DND-41 (cell line): Measurements from ENCODE around the gene RILPL2.
"Not testable (repeated sequence)": the region's sequence is repeated elsewhere in the genome, so short reads cannot be mapped to it uniquely, and the experiment has no call there.

ENCODE experiments used
- ATAC-seq: fragments of 200-7000 bp; cut with Tn5 transposase; 3 replicates; pipeline ENCODE4 v1.9.1; 2021; ENCODE audit warnings: low read depth; ENCODE audit not compliant: insufficient read depth
- DNase-seq: peaks from one replicate; pipeline ENCODE4 v3.0.0-alpha.2; 2020
- H2AFZ ChIP-seq: 2 replicates; pipeline ENCODE4 v1.6.0; 2012; ENCODE audit warnings: low read depth, low read length
- H3K27ac ChIP-seq: 2 replicates; pipeline ENCODE4 v1.5.1; 2012; ENCODE audit warnings: low read length, inconsistent platforms
- H3K27me3 ChIP-seq: fragments of 200-600 bp; sonication (generic); 2 replicates; pipeline ENCODE4 v1.6.0; 2012; ENCODE audit warnings: low read length, mild to moderate bottlenecking, inconsistent platforms; ENCODE audit not compliant: insufficient read depth, poor library complexity
- H3K36me3 ChIP-seq: 2 replicates; pipeline ENCODE4 v1.5.1; 2012; ENCODE audit warnings: low read length, inconsistent platforms; ENCODE audit not compliant: insufficient read depth
- H3K4me1 ChIP-seq: 2 replicates; pipeline ENCODE4 v1.5.1; 2012; ENCODE audit warnings: mild to moderate bottlenecking, low read length; ENCODE audit not compliant: insufficient read depth
- H3K4me2 ChIP-seq: 2 replicates; pipeline ENCODE4 v1.6.0; 2012; ENCODE audit warnings: mild to moderate bottlenecking, moderate library complexity, low read length, inconsistent platforms; ENCODE audit not compliant: insufficient read depth
- H3K4me3 ChIP-seq, 2 experiments: fragments of 200-600 bp in 1 of 2; shearing (Covaris generic) in 1 of 2; 2 replicates each; pipeline ENCODE4 v1.5.1; 2012 to 2016; ENCODE audit warnings: inconsistent platforms in 2 of 2, low read length in 2 of 2, mild to moderate bottlenecking in 2 of 2, low read depth in 1 of 2, moderate library complexity in 1 of 2
- H3K79me2 ChIP-seq: 2 replicates; pipeline ENCODE4 v1.6.0; 2012; ENCODE audit warnings: low read length, inconsistent platforms; ENCODE audit not compliant: insufficient read depth
- H3K9ac ChIP-seq: 2 replicates; pipeline ENCODE4 v1.6.0; 2012; ENCODE audit warnings: low read depth, mild to moderate bottlenecking, inconsistent platforms, low read length, moderate library complexity
- H3K9me3 ChIP-seq: 2 replicates; pipeline ENCODE4 v1.5.1; 2012; ENCODE audit warnings: low read length, moderate library complexity, mild to moderate bottlenecking, inconsistent platforms; ENCODE audit not compliant: insufficient read depth, severe bottlenecking
- H4K20me1 ChIP-seq: 2 replicates; pipeline ENCODE4 v1.6.0; 2012; ENCODE audit warnings: low read length; ENCODE audit not compliant: insufficient read depth
- EZH2 ChIP-seq: IDR thresholded peaks from 3 replicates; pipeline ENCODE4 v1.6.1; 2012; ENCODE audit warnings: borderline replicate concordance, low read depth, mild to moderate bottlenecking, moderate library complexity, low read length, inconsistent platforms; ENCODE audit not compliant: severe bottlenecking
- TF ChIP-seq, protein P1 (sequence below): IDR thresholded peaks from 2 replicates; pipeline ENCODE4 v1.5.1; 2012; ENCODE audit warnings: borderline replicate concordance, low read length, moderate library complexity, mild to moderate bottlenecking; ENCODE audit not compliant: poor library complexity, severe bottlenecking; ENCODE audit errors: extremely low read depth

RILPL2 gene

DNA sequence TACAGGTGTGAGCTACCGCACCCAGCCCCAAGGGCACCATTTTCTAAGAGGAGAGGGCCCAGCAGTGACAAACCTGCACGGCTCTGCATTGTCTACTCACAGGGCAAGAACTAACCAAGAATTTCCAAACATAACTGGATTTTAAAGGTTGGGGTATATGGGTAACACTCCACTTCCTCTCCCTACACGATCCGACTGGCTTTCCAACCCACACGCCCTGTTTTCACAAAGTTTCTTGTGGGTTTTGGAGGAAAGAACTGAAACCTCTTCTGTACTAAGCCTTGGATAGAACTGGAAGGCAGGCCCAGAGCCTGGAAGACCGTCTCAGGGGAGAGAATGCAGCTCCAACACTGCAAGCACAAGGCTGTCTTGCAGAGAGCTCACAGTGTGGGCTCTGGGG is 46.4 kb upstream of the RILPL2 start:
- Histone ChIP-seq H3K4me2 (no peak overlapping the region), H3K27ac (peak overlapping the region; percentile 17; the same call in 1 of the 2 replicates), H4K20me1 (no peaks in the 10 kb centered on the region), H3K27me3 (no peaks in the 10 kb centered on the region), H3K9ac (no peak overlapping the region), H3K9me3 (no peaks in the 10 kb centered on the region), H3K4me3 (no peak overlapping the region), H3K79me2 (no peaks in the 10 kb centered on the region), H3K4me1 (peaks cover 17% of the 10 kb centered on the region), H2AFZ (no peak overlapping the region), H3K36me3 (0 out of 2 replicates have a peak, but pooled peaks cover 5% of the 10 kb centered on the region)
- no peak for TF ChIP-seq EZH2
- TF ChIP-seq, protein P1, sequence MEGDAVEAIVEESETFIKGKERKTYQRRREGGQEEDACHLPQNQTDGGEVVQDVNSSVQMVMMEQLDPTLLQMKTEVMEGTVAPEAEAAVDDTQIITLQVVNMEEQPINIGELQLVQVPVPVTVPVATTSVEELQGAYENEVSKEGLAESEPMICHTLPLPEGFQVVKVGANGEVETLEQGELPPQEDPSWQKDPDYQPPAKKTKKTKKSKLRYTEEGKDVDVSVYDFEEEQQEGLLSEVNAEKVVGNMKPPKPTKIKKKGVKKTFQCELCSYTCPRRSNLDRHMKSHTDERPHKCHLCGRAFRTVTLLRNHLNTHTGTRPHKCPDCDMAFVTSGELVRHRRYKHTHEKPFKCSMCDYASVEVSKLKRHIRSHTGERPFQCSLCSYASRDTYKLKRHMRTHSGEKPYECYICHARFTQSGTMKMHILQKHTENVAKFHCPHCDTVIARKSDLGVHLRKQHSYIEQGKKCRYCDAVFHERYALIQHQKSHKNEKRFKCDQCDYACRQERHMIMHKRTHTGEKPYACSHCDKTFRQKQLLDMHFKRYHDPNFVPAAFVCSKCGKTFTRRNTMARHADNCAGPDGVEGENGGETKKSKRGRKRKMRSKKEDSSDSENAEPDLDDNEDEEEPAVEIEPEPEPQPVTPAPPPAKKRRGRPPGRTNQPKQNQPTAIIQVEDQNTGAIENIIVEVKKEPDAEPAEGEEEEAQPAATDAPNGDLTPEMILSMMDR, result no peak
- DNase-seq (no peak), ATAC-seq (no peak)

DNA sequence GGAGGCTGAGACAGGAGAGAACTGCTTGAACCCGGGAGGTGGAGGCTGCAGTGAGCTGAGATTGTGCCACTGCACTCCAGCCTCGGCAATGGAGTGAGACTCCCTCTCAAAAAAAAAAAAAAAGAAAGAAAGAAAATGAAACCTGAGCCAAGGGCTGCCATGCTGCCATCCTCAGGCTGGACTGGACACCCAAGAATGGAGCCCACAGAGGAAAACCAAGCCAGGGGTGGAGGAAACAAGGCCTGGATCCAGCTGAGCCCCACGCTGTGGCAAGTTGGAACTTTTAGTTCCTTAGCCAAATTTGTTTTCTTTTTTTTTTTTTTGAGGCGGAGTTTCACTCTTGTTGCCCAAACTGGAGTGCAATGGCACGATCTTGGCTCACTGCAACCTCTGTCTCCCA is 44.8 kb upstream of the RILPL2 start:
- peaks cover 17% of the 10 kb centered on the region for H3K4me1 ChIP-seq
- not testable (repeated sequence) for H4K20me1 ChIP-seq, H3K4me3 ChIP-seq, H3K9ac ChIP-seq, H3K9me3 ChIP-seq, H3K36me3 ChIP-seq, H3K79me2 ChIP-seq, H3K4me2 ChIP-seq, H3K27ac ChIP-seq, DNase-seq, ATAC-seq, H3K27me3 ChIP-seq, H2AFZ ChIP-seq

DNA sequence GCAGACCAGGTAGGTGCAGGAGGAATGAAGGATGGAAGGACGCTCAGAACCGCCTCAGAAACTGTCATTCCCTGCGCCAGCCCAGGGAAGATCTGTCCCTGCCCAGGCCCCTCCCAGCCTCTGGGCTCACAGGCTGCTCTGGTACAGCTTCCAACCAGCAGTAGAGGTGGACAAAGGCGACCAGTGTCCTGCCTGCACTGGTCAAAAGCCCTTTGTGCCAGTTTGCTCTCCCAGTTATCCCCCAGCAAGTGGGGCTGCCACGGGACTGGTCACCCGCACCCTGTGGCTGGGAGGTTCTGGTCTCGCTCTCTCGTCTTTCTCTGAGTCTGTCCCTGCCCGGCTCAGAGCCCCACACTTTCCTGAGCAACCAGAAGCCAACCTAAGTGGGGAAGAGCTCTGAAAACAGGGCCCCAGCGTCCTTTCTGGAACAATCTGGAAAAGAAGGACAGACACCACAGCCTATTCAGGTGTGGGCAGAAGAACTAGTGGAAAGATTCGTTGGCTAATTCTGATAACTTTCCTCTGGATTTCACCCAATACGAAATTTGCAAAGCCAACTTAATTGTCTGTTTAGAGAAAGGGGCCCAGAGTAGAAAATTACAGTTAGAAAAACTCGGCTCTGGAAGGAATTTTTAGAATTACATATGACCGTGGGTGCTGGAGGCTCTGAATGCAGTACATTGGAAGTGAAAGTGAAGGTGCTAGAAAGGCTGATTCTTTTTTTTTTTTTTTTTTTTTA is 43.1 kb upstream of the RILPL2 start:
- DNase-seq (no peak), ATAC-seq (no peak)
- Histone ChIP-seq H3K9ac (no peak overlapping the region), H3K4me2 (no peak overlapping the region), H3K36me3 (0 out of 2 replicates have a peak, but pooled peaks cover 5% of the 10 kb centered on the region), H3K4me3 (no peak overlapping the region), H4K20me1 (no peaks in the 10 kb centered on the region), H2AFZ (no peak overlapping the region), H3K79me2 (no peaks in the 10 kb centered on the region), H3K27ac (no peak overlapping the region), H3K9me3 (no peaks in the 10 kb centered on the region), H3K27me3 (no peaks in the 10 kb centered on the region), H3K4me1 (peaks cover 17% of the 10 kb centered on the region)
- TF ChIP-seq, protein P1, result no peak
- TF ChIP-seq EZH2, result no peak

DNA sequence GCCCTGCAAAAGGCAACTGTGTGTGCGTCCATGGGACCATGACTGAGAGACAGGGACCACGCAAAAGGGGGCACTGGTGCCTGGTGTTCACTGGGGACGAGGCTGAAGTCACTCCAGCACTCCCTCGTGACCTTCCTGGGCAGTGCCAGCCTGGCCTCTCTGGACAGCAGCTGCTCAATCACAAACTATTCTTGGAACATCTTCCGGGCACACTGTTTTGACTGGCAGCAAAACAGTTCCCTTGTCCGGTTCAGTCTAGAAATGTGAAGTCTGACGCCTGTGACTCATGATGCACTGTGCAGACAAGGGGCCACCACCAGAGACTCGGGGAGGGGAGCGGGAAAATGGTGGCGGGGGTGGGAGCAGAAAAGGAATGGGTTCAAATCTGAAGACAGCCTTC is 42.3 kb upstream of the RILPL2 start:
- no peak overlapping the region for H3K4me2 ChIP-seq
- no peaks in the 10 kb centered on the region for H4K20me1 ChIP-seq
- no peak overlapping the region for H3K9ac ChIP-seq
- H3K4me1 ChIP-seq, result peaks cover 9% of the 10 kb centered on the region
- 0 out of 2 replicates have a peak, but pooled peaks cover 5% of the 10 kb centered on the region for H3K36me3 ChIP-seq
- no peak for DNase-seq
- H3K4me3 ChIP-seq, result no peak overlapping the region
- H2AFZ ChIP-seq, result no peak overlapping the region
- no peak for ATAC-seq
- H3K27ac ChIP-seq, result no peak overlapping the region
- H3K27me3 ChIP-seq, result no peaks in the 10 kb centered on the region
- no peaks in the 10 kb centered on the region for H3K9me3 ChIP-seq
- TF ChIP-seq, protein P1, result no peak
- TF ChIP-seq EZH2, result no peak
- H3K79me2 ChIP-seq, result no peaks in the 10 kb centered on the region
